Cerebellar cortex (tissue), 1 donor: ENCODE data around the gene BDKRB1.
"Not testable (repeated sequence)": the region's sequence is repeated elsewhere in the genome, so short reads cannot be mapped to it uniquely, and the experiment has no call there.

Experiments used
- DNase-seq: peaks from one replicate; pipeline ENCODE4 v3.0.0-alpha.2; 2015; ENCODE audit warnings: low spot score

BDKRB1 gene

DNA sequence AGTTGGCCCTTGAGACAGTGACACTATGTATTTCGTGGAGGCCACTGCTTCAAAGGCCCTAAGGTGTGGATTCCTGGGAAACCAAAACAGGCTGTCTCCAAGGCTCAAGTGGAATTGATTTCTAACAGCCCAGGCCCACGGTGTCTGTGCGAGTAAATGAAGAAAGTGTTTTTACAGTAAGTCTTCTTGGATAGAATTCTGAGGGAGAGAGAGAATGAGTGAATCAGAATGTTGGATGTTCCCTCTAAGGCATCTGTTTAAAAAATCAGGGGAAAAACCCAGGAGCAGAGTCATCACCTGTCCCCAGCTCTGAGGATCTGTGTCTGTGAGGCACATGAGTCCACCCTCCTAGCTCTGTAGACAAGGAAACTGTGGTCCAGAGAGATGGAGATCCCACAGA is 22.3 kb upstream of the BDKRB1 start:
- DNase-seq, result no peak

GRCh38 chr14:96235426-96235825 is 20.6 kb upstream of the BDKRB1 start:
- no peak for DNase-seq

GRCh38 chr14:96237641-96238040 is 18.4 kb upstream of the BDKRB1 start:
- peak; percentile 64 for DNase-seq

DNA sequence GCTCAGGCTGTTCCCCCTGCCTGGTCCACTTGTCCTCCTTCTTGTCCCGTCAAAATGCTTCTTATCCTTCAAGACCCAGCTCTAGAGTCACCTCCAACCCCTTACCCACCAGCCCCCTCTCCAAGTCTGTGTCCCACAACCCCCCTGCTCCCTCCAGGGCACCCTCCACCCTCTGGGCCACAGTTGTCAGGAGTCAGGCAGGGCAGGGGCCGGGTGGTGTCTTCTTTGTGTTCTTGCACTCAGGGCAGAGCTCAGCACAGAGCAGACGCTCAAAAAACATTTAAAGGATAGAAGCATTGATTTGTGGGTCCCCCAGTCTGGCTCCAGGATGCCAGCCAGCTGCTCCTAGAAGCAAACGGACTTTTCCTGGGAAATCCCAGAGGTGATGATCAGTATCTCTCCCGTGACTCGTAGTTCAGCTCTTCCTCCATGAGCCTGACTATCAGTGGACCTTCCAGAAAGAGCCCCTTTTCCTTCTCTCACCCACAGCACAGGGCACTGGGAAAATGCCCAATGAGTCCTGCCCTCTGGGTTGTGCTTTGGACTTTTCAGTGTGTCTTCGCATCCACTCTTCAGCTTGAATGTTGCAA is 17.2 kb upstream of the BDKRB1 start:
- no peak for DNase-seq

- DNase-seq, result no peak
Measured at GRCh38 chr14:96239711-96240141, 16.3 kb upstream of the BDKRB1 start.

DNA sequence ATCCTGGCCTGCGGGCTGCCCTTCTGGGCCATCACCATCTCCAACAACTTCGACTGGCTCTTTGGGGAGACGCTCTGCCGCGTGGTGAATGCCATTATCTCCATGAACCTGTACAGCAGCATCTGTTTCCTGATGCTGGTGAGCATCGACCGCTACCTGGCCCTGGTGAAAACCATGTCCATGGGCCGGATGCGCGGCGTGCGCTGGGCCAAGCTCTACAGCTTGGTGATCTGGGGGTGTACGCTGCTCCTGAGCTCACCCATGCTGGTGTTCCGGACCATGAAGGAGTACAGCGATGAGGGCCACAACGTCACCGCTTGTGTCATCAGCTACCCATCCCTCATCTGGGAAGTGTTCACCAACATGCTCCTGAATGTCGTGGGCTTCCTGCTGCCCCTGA is 15.4 kb upstream of the BDKRB1 start:
- no peak for DNase-seq

- DNase-seq, result no peak
Measured at GRCh38 chr14:96242126-96242525, 13.9 kb upstream of the BDKRB1 start.

- no peak for DNase-seq
Measured at GRCh38 chr14:96243785-96244184, 12.2 kb upstream of the BDKRB1 start.

DNA sequence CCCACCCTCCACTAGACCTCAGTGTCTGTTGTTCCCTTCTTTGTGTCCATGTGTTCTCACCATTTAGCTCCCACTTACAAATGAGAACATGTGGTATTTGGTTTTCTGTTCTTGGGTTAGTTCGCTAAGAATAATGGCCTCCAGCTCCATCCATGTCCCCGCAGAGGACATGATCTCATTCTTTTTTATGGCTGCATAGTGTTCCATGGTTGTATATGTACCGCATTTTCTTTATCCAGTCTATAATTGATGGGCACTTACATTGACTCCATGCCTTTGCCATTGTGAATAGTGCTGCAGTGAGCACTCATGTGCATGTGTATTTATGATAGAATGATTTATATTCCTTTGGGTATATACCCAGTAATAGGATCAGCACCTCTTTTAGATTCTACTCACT is 10.9 kb upstream of the BDKRB1 start:
- not testable (repeated sequence) for DNase-seq

DNA sequence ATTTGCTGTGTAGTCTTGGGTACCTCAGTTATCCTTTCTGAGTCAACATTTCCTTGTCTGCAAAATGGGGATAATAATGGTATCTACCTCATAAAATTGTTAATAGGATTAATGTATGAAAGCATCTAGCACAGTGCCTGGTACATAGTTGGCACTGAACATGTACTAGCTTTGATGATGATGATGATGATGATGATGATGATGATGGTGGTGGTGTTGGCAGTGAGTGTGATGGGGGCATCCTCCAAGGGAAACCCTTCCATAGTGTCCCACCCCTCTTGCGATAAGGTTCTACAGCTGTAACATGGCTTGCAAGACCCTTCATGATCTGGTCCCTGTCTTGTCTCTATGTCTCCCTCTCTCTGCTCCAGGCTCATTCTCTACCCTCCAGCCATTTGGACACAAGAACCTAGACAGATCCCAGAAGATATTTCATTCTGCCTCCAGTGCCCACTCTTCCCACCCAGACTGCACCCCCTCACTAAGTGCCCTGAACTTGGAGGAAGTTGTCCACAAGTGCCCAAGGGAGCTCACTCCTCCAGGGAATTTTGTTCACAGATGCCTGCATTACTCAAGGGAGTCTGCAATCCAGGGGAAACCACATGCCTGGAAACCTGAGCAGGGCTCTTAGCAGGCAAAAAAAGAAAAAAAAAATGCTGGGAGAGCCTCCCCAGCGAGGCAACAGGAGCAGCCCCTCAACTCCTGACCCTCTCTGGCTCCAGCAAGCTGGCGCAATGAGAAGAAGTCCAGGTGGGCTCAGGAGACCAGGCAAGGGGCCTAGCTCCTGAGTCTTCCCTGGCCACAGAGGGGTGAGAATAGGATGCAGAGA is 10.1 kb upstream of the BDKRB1 start:
- no peak for DNase-seq

- DNase-seq, result no peak
Measured at GRCh38 chr14:96246539-96246847, 9.5 kb upstream of the BDKRB1 start.

DNA sequence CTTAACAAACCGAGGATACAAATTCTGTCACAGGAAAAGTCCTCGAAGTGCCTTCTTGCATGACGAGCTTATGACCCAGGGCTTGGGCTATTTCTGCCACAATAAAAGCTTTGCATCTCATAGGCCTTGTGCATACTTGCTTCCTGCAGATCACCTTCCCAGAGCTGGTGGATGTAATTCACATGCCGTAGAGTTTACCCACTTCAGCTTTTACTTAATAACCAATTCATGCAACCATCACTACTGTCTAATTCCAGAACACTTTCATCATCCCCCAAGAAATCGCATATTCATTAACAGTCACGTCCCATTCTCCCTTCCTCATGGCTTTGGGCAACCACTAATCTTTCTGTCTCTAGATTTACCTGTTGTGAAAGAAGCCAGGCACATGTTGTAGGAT is 9.0 kb upstream of the BDKRB1 start:
- DNase-seq, result no peak

GRCh38 chr14:96249029-96249428 is 7.0 kb upstream of the BDKRB1 start:
- no peak for DNase-seq

DNA sequence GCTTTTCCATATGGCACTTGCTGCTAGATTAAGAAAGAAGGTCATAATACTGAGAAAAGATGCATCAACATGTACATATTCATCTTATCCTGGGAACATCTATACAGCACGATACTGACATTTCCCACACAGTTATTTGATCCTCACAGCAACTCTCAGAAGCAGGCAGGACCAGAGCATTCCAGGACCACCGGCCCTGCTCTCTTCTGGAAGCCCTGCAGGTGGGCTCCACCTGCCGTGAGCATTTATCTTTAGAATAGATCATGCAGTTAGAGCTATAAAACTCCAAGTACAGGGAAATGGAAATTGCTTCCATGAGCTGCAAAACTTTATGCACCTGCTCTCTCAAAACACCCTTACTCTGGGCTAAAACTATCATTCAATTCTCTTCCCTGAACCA is 5.5 kb upstream of the BDKRB1 start:
- DNase-seq, result no peak

GRCh38 chr14:96251656-96252155 is 4.3 kb upstream of the BDKRB1 start:
- no peak for DNase-seq

DNA sequence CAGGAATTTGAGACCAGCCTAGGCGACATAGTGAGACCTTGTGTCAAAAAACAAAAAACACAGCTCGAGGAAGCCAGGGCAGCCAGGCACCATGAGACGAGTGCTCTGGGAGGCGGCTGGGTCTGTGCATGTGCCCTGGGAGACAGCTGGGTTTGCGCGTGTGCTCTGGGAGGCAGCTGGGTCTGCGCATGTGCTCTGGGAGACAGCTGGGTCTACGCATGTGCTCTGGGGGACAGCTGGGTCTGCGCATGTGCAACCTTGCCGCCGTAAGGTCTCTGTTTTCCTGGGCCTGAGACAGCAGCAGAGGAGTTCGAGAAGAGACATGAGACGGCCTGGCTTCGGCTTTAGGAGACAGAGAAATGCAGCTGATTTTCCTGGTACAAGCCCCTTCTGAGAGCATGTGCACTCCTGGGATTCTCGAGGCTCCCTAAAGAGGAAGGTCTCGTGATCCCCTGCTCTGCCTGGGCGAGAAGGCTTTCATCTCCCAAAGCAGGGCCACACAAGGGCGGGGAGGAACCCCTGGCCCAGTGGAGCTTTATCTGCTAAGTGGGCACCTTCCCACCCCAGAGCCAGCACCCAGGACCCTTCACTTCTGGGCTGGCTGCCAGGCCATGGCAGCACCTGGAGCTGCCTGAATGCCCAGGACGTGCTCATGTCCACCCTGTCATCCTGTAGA is 3.5 kb upstream of the BDKRB1 start:
- DNase-seq, result no peak

GRCh38 chr14:96252999-96253539 is 2.9 kb upstream of the BDKRB1 start:
- no peak for DNase-seq

DNA sequence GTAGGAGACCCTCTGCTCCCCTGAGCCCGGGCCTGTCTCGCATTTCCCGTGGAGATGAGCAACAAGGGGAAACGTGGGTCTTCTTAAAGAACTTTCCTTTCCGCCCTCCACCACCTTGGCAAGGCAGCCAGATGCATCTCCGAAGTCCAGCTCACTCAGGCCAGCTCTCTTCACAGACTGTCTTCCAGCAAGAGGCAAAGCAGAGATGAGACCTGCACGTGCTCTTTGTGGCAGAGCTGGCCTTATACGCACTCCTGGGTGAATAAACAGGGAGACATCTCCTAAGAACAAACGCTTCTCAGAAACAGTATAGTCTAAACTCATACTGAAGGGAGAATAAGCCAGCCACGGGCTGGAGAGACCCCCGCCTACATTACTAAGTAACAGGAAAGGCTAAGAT is 1.3 kb upstream of the BDKRB1 start:
- no peak for DNase-seq

DNA sequence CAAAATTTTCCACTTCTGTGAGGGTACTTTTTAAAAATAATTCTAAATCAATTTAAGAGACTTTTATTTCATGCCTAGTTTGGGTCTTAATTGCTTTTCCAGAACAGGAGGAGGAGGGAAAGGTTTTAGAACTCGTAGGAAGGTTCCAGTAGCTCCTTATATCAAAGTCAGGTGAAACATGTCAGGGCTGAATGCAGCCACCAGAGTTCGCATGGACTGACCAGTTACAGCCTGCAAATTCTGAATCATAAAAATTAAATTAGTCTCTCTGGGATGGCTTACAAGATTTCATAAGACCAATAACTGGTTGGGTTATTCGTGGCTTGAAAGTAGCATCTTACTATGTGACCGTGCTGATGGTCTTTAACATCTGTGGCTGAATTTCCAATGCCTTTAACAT is 397 bp downstream of the BDKRB1 start:
- no peak for DNase-seq

DNA sequence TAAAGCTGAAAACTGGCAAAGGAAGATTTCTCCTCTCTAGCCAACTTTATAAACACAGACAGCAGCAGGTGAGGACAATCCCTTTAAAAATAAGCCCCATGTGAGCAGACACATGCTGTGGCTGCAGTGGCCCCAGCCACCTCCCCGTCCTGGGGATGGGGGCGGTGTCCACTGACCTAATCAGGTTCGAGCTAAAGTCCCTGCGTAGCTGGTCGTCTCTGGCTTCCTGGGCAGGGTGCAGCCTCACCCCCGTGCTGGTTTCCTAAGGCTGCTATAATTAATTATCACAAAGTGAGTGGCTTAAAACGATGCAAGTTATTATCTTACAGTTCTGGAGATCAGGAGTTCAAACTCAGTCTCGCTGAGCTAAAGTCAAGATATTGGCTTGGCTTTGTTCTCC is 1.0 kb downstream of the BDKRB1 start:
- DNase-seq, result no peak

DNA sequence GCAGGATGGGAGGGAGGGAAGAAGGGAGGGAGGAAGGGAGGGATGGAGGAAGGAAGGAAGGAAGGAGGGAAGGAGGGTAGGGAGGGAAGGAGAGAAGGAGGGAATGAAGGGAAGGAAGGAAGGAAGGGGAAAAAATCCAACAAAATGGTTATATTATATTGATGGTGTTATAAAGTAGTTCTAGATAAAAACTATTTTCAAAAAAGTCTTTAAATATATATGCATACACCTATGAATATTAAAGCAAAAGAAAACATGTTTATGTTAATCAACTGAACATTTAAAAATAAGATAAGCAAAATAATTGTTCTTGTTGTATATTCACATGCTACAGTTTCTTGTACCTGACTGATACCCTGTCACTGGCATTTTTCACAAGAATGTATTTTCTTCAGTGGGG is 1.9 kb downstream of the BDKRB1 start:
- DNase-seq, result no peak

GRCh38 chr14:96260341-96260821 is 4.4 kb downstream of the BDKRB1 start:
- DNase-seq, result no peak

GRCh38 chr14:96261053-96261452 is 5.0 kb downstream of the BDKRB1 start:
- DNase-seq, result no peak
